ENCODE results near the gene TMEM53. TPM values are rescaled to one million over a fixed set of nuclear protein-coding genes. Genes with fewer than 3 reads are reported as not detected.
A peak's percentile ranks its signal among the peaks of the same experiment; 100 is the strongest.

Gene TMEM53
- total RNA-seq, 2 experiments from 2014 or later = 4.5 to 4.9 TPM

DNA sequence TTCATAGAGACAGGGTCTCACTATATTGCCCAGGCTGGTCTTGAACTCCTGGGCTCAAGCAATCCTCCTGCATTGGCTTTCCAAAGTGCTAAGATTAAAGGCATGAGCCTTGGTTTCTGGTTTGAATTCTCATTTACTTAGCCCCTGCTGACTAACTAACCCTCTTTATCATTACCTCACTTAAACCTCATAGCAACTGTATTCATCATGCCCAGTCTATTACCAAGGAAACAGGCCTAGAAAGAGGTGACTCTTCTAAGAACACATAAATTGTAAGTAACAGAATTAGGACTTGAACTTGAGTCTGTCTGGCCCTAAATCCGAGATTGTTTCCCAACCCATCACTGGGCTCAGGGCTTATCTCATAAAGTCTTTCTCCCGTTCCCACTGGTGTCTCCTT lies 44.2 kb downstream of the TMEM53 start:
- Mint-ChIP-seq H3K4me3 (peak overlapping the region; percentile 91), H3K9me3 (no peaks in the 10 kb centered on the region), H3K27ac (no peak overlapping the region), H3K4me1 (ENCODE audit: low read depth) (peaks cover 33% of the 10 kb centered on the region), H3K36me3 (ENCODE audit: low read depth) (peaks cover 14% of the 10 kb centered on the region), H3K27me3 (ENCODE audit: low read depth) (no peaks in the 10 kb centered on the region)
- CTCF ChIA-PET = interaction anchor here (1.2 to 16.2 kb wide), 4 partner anchors 21 to 57 kb away, joined by 3 to 135 read pairs (median 4); no protein-coding TSS in a partner anchor
- intact Hi-C loops (cut with micrococcal nuclease) = no loop called here
- no peak for DNase-seq

DNA sequence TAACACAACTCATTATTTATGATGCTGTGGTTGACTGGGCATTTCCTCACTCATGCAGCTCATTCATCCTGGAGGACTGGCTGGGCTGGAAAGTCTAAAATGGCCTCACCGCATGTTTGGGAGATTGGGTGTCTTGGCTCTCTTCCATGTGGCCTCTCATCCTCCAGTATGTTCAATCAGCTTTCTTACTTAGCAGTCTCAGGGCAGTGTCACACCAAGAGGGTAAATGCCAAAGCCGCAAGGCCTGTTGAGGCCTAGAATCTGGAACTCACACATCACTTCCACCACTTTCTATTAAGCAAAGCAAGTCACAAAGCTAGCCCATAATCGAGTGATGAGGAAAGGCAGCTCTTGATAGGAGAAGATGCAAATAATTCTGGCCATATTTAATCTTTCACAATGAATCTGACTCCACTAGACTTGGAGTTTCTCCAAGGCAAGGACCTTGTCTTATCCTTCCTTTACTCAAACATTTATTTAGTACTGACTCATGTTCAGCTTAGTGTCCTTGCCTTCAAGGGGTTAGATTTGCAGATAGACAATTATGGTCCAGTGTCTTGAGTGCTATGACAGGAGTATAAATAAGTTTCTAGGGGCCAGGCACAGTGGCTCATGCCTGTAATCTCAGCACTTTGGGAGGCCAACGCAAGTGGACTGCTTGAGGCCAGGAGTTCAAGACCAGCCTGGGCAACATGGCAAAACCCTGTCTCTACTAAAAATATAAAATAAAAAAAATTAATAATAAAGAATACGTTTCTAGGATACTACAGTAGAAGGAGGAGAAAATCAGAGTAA lies 45.1 kb downstream of the TMEM53 start:
- CTCF ChIA-PET = interaction anchor here (1.2 to 16.2 kb wide), 3 partner anchors 23 to 56 kb away, joined by 3 to 135 read pairs (median 5); no protein-coding TSS in a partner anchor
- Mint-ChIP-seq H3K27me3 (ENCODE audit: low read depth) (no peaks in the 10 kb centered on the region), H3K36me3 (ENCODE audit: low read depth) (peaks cover 7% of the 10 kb centered on the region), H3K9me3 (no peaks in the 10 kb centered on the region), H3K27ac (no peak overlapping the region), H3K4me3 (no peak overlapping the region), H3K4me1 (ENCODE audit: low read depth) (peaks cover 23% of the 10 kb centered on the region)
- no peak for DNase-seq
- intact Hi-C loops (cut with micrococcal nuclease) = no loop called here

DNA sequence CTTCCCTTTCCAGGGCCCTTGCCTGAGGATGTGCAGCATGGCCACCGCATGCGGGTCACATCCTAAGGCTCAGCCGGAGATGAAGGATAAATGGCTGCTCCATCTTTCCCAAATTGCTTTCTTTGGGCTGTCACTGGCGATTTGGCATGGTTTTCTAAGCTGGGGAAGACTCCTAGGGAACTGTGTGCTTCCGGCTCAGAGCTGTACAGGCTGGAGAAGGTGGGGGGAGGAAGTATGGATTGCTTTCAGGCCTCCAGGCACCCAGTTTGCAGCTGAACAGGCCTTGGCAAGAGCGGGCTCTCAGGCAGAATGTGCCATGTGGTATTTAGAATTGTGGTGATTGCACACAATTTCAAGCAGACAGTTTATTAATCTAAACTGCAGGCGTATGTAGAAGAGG lies 48.9 kb downstream of the TMEM53 start:
- no peak overlapping the region for H3K27ac Mint-ChIP-seq
- CTCF ChIA-PET = interaction anchor here (0.9 kb wide), 1 partner anchor 28 kb away, joined by 3 read pairs; no protein-coding TSS in a partner anchor
- no peaks in the 10 kb centered on the region for H3K9me3 Mint-ChIP-seq
- intact Hi-C loops (cut with micrococcal nuclease) = no loop called here
- H3K36me3 Mint-ChIP-seq (ENCODE audit: low read depth) = no peaks in the 10 kb centered on the region
- no peak overlapping the region for H3K4me3 Mint-ChIP-seq
- no peaks in the 10 kb centered on the region for H3K27me3 Mint-ChIP-seq (ENCODE audit: low read depth)
- no peaks in the 10 kb centered on the region for H3K4me1 Mint-ChIP-seq (ENCODE audit: low read depth)
- DNase-seq = no peak

GRCh38 chr1:44624268-44624901 lies 49.9 kb downstream of the TMEM53 start:
- intact Hi-C loops (cut with micrococcal nuclease) = no loop called here
- H3K36me3 Mint-ChIP-seq (ENCODE audit: low read depth) = no peaks in the 10 kb centered on the region
- no peak overlapping the region for H3K27ac Mint-ChIP-seq
- CTCF ChIA-PET = interaction anchor here (0.9 kb wide), 1 partner anchor 29 kb away, joined by 3 read pairs; no protein-coding TSS in a partner anchor
- DNase-seq = no peak
- H3K4me1 Mint-ChIP-seq (ENCODE audit: low read depth) = no peaks in the 10 kb centered on the region
- no peak overlapping the region for H3K4me3 Mint-ChIP-seq
- no peaks in the 10 kb centered on the region for H3K9me3 Mint-ChIP-seq
- H3K27me3 Mint-ChIP-seq (ENCODE audit: low read depth) = no peaks in the 10 kb centered on the region

DNA sequence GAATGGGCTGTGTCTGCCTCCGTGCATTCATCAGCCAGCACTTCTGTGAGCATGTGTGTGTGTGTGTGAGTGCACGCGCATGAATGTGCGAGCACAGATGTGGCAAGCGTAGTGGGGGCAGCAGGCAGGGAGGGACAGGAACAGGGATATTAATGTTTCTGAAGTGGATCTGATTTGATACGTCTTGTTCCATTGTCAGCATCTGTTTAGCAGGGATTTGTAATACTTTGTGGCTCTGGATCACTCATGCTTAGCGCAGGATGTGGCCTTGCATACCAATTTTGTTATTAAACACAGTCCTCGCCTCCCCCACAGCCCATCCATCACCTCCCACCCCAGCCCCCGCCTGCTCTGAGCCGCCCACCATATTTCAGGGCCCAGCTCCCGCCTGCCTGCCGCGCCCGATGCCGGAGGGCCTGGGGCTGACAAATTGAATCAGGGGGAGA lies 52.4 kb downstream of the TMEM53 start:
- CTCF ChIA-PET = interaction anchor here (1.3 kb wide), 1 partner anchor 30 kb away, joined by 9 read pairs; no protein-coding TSS in a partner anchor
- no peaks in the 10 kb centered on the region for H3K36me3 Mint-ChIP-seq (ENCODE audit: low read depth)
- H3K27me3 Mint-ChIP-seq (ENCODE audit: low read depth) = no peaks in the 10 kb centered on the region
- H3K4me3 Mint-ChIP-seq = no peak overlapping the region
- no peak for DNase-seq
- no peak overlapping the region for H3K27ac Mint-ChIP-seq
- intact Hi-C loops (cut with micrococcal nuclease) = no loop called here
- no peaks in the 10 kb centered on the region for H3K4me1 Mint-ChIP-seq (ENCODE audit: low read depth)
- H3K9me3 Mint-ChIP-seq = no peaks in the 10 kb centered on the region

GRCh38 chr1:44620072-44620471 lies 54.2 kb downstream of the TMEM53 start:
- H3K4me1 Mint-ChIP-seq (ENCODE audit: low read depth) = no peaks in the 10 kb centered on the region
- H3K36me3 Mint-ChIP-seq (ENCODE audit: low read depth) = no peaks in the 10 kb centered on the region
- H3K27me3 Mint-ChIP-seq (ENCODE audit: low read depth) = no peaks in the 10 kb centered on the region
- no peaks in the 10 kb centered on the region for H3K9me3 Mint-ChIP-seq
- DNase-seq = no peak
- CTCF ChIA-PET = interaction anchor here (3.3 kb wide), 1 partner anchor 32 kb away, joined by 10 read pairs; no protein-coding TSS in a partner anchor
- intact Hi-C loops (cut with micrococcal nuclease) = no loop called here
- no peak overlapping the region for H3K4me3 Mint-ChIP-seq
- H3K27ac Mint-ChIP-seq = no peak overlapping the region

DNA sequence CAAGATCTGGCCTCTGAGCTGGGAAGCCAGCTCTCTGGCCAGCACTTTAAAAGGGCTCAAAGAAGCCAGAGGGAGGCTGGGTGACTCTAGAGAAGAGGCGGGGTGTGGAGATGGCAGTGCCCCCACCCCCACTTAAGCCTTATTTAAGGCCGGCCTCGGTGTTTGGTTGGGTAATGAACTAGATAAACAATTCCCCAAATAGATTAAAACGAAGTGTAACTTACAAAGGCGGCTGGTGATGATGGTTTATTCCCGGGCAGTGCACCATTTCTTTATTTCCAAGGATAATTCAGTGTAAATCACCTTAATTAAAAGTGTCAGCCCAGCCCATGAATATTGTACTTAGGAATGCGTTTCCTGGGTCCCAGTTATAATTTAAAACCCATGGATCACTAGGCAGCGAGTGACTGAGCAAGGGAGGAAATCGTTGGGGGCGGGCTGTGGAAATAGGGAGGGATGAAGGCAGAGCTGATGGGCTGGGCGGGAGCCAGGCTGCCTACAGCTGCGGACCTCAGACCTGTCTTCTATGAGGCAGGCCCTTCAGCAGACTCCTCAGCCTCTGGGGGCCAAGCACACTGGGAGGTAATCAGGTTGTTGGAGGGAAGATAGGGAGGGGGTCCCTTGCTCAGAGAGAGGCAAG lies 54.9 kb downstream of the TMEM53 start:
- no peak overlapping the region for H3K4me3 Mint-ChIP-seq
- CTCF ChIA-PET = interaction anchor here (3.3 kb wide), 1 partner anchor 33 kb away, joined by 10 read pairs; no protein-coding TSS in a partner anchor

DNA sequence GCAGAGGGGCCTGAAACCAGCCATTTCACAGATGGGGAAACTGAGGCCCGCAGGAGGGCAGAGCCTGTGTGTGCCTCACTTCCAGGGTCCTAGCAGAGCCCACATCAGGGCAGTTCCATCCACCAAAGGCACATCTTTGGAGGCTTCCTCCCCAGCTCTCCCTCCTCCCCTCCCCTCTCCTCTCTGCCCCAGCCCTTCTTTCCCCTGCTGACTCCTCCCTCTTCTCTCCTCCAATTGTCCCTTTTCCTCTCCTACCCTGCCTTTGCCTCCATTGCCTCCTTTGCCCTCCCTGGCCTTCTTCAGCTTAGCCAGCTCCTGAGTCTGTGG lies 56.6 kb downstream of the TMEM53 start:
- no peaks in the 10 kb centered on the region for H3K9me3 Mint-ChIP-seq
- H3K4me3 Mint-ChIP-seq = no peak overlapping the region

More for the DNA sequence above, 54.9 kb downstream of the TMEM53 start:
- Mint-ChIP-seq H3K4me1 (ENCODE audit: low read depth) (no peaks in the 10 kb centered on the region), H3K36me3 (ENCODE audit: low read depth) (no peaks in the 10 kb centered on the region), H3K9me3 (no peaks in the 10 kb centered on the region), H3K27me3 (ENCODE audit: low read depth) (no peaks in the 10 kb centered on the region), H3K27ac (no peak overlapping the region)
- intact Hi-C loops (cut with micrococcal nuclease) = no loop called here
- DNase-seq = no peak

GRCh38 chr1:44616991-44617702 lies 57.1 kb downstream of the TMEM53 start:
- Mint-ChIP-seq H3K9me3 (no peaks in the 10 kb centered on the region), H3K4me3 (no peak overlapping the region), H3K27ac (no peak overlapping the region), H3K4me1 (ENCODE audit: low read depth) (no peaks in the 10 kb centered on the region), H3K36me3 (ENCODE audit: low read depth) (no peaks in the 10 kb centered on the region), H3K27me3 (ENCODE audit: low read depth) (no peaks in the 10 kb centered on the region)
- CTCF ChIA-PET = no interaction called here
- intact Hi-C loops (cut with micrococcal nuclease) = no loop called here
- no peak for DNase-seq

More for the DNA sequence above, 56.6 kb downstream of the TMEM53 start:
- intact Hi-C loops (cut with micrococcal nuclease) = no loop called here
- CTCF ChIA-PET = no interaction called here
- Mint-ChIP-seq H3K27ac (no peak overlapping the region), H3K27me3 (ENCODE audit: low read depth) (no peaks in the 10 kb centered on the region), H3K36me3 (ENCODE audit: low read depth) (no peaks in the 10 kb centered on the region), H3K4me1 (ENCODE audit: low read depth) (no peaks in the 10 kb centered on the region)
- DNase-seq = no peak

GRCh38 chr1:44616284-44616990 lies 57.8 kb downstream of the TMEM53 start:
- no peak for DNase-seq
- Mint-ChIP-seq H3K4me3 (no peak overlapping the region), H3K36me3 (ENCODE audit: low read depth) (no peaks in the 10 kb centered on the region), H3K27ac (no peak overlapping the region), H3K9me3 (no peaks in the 10 kb centered on the region), H3K4me1 (ENCODE audit: low read depth) (no peaks in the 10 kb centered on the region), H3K27me3 (ENCODE audit: low read depth) (no peaks in the 10 kb centered on the region)
- CTCF ChIA-PET = interaction anchor here (0.7 to 1.0 kb wide), 2 partner anchors 23 to 37 kb away, joined by 3 read pairs; no protein-coding TSS in a partner anchor
- intact Hi-C loops (cut with micrococcal nuclease) = no loop called here

- Mint-ChIP-seq H3K4me1 (ENCODE audit: low read depth) (no peaks in the 10 kb centered on the region), H3K4me3 (no peak overlapping the region), H3K36me3 (ENCODE audit: low read depth) (no peaks in the 10 kb centered on the region), H3K27me3 (ENCODE audit: low read depth) (no peaks in the 10 kb centered on the region), H3K9me3 (no peaks in the 10 kb centered on the region), H3K27ac (no peak overlapping the region)
- CTCF ChIA-PET = no interaction called here
- intact Hi-C loops (cut with micrococcal nuclease) = no loop called here
- no peak for DNase-seq
Measured at GRCh38 chr1:44613941-44614340, 60.3 kb downstream of the TMEM53 start.
